SH-SY5Y (cell line): Measurements from ENCODE around the gene OR5AU1.

ENCODE experiments used
- GATA2 ChIP-seq: IDR thresholded peaks from 2 replicates; pipeline ENCODE4 v1.6.1; 2011; ENCODE audit warnings: mild to moderate bottlenecking, low read depth, low read length
- GATA3 ChIP-seq: IDR thresholded peaks from 2 replicates; pipeline ENCODE4 v1.6.1; 2011; ENCODE audit warnings: low read depth, mild to moderate bottlenecking, low read length, moderate library complexity

DNA sequence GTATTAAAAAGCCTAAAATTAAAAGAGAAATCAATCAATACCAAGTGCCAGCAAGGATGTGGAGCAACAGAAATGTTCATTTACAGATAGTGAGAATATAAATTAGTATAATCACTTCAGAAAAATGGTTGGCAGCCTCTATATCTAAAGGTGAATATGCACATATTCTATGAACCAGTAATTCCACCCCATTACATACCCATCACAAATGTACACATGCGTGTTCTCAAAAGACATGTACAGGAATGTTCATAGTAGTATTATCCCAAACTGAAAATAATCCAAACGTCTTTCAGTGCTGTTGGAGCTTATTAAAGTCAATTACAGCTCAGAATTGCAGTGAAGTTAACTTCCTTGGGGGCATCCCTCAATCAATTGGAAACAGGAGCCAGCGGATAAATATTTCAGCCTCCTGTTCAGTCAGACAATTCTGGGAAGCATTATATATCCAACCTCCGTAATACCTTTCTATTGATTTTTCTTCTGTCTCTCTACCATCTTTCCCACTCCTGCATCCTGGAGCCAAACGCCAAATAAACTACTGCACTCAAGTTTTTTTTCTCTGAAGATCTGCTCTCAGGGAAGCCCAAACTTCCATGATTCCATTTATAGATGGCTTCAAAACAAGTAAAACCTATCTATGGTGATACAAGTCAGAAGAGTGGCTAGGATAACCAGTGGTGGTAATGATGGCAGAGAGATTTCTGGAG, 45.0 kb upstream of the OR5AU1 start:
- TF ChIP-seq GATA2 (no peak), GATA3 (no peak)
